ENCODE results near the gene HNRNPUL2.
A peak's percentile ranks its signal among the peaks of the same experiment; 100 is the strongest.

HNRNPUL2 gene

DNA sequence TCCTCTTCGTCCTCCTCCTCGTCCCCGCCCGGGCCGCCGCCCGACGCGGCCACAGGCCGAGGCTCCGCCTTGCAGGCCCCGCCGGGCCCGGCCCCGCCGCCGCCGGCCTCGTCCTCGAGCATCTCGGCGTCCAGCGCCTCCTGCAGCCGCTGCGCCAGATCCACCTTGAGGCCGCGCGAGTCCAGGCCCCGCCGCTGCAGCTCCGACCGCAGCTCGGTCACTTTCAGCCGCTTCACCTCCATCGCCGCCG lies 417 bp downstream of the HNRNPUL2 start:
- no peak for DNase-seq (ENCODE audit: low read depth)

DNA sequence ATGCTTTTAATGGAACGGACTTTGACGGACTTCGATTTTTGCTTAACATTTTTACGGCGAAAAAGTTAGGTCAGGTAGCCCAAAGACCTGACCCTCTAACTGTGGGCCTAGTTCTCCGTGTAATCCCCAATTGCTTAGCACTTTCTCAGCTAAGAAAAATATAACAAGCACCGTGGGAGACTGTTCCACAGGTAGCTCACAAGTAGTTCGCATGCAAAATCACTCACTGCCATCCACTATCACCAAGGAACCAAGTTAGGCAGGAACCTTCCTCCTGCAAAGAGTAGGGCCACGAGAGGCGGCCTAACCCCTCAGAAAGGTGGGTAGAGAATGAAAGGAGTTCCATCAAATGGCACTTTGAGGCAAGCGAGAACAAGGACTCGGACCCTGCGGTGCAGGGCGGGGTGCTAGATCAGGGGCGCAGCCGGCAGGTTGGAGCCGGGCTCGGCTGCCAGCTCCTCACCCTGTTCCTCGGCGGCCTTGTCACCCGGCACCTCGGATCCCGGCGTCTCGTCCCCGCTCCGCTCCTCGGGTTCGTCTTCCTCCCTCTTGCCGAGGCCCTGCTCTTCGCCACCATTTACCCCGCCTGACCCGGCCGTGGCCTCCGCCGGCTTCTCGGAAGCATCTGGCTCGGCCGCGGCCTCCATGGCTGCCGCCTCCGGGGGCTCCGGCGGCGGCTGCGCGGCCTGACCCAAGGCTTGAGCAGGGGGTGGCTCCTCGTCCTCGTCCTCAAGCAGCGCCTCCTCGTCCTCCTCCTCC lies 922 bp downstream of the HNRNPUL2 start:
- no peak for DNase-seq (ENCODE audit: low read depth)

DNA sequence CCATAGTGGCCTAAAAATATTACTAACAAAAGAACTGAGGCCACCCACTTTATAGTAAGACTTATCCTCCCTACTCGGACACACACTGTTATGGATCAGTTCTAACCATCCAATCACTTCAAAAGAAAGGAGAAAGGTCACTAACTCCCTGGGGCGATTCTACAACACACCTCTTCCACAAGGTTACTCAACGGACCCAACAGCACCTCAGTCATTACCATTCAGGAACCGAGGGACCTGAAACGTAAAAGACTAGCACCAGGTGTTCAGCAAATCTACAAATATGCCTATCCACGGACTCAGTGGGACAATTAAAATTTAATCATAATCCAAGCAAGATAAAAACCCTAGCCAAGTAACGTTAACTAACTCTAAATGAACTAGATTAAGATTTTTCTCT lies 1.6 kb downstream of the HNRNPUL2 start:
- DNase-seq (ENCODE audit: low read depth), result no peak

DNA sequence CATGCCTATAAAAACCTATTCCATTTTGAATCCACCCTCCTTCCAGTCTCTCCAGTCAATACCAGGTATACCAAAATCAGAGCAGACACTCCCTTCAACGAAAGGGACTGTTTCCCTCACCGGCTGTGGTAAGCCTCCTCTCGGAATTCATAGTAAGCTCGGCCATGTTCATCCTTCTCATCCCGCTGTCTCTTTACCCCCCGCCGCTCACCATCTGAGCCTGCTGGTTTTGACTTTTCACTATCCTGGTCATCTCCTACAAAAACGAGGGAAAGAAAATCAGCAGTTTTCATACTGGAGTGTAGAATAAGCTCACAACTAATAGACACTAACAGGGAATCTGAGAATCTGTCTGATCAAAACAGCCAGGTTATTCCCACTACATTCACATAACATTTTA lies 3.1 kb downstream of the HNRNPUL2 start:
- no peak for DNase-seq (ENCODE audit: low read depth)

DNA sequence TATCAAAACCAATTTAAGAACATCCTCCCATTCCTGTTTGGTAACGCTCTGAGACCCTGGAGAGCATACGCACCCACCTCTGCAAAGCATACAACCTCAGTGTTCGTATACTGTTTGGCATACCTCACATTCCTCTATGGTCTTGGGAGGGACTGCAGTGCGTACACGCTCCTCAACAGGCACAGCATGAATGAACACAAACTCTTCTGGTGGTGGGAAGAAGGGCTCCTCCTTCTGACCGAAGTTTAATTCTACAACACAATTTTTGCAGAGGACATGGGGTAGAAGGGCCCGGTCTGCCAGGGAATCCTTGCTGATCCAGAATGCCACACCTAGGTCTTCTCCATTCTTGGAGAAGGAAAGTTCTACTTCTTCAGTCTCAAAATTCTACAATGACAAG lies 5.3 kb downstream of the HNRNPUL2 start:
- no peak for DNase-seq (ENCODE audit: low read depth)

DNA sequence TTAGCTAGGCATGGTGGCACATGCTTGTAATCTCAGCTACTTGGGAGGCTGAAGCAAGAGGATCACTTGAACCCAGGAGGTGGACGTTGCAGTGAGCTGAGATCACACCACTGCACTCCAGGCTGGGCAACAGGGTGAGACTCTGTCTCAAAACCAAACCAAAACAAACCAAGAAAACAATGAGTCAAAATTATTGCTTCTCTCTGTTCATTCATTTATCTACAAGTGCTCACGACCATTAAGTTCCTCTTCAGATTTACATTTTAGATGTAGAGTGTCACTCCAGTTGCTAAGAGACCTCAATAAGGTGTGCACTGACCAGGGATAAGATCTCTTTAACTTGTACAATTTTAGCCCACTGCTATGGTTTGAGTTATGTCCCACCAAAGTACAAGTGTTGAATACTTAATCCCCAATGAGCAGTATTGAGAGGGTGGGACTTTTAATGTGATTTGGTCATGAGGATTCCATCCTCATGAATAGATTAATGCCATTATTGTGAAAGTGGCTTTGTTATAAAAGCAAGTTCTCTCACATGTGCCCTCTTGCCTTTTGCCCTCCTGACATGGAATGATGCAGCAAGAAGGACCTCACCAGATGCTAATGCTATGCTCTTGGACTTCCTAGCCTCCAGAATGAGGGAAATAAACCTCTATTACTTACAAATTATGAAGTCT lies 7.8 kb downstream of the HNRNPUL2 start:
- no peak for DNase-seq (ENCODE audit: low read depth)

DNA sequence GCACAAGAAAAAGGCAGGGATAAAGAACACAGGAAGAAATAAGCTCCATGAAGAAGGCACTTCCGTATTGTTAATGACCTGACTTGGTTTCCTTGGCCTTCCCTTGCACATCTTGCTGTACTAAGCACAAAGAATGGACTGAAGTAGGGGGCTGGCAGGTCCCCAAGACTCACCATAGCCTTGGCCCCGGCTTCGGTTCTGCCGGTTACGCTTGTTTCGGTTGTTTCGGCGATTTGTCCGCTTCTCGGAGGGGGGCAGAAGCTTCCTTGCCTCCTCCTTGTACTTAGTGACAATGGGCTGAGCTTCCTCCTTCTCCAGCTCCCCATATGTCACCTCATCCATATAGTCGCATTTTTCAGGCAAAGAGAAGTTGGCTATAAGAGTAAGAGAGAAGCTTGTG lies 10.4 kb downstream of the HNRNPUL2 start:
- DNase-seq (ENCODE audit: low read depth), result no peak

DNA sequence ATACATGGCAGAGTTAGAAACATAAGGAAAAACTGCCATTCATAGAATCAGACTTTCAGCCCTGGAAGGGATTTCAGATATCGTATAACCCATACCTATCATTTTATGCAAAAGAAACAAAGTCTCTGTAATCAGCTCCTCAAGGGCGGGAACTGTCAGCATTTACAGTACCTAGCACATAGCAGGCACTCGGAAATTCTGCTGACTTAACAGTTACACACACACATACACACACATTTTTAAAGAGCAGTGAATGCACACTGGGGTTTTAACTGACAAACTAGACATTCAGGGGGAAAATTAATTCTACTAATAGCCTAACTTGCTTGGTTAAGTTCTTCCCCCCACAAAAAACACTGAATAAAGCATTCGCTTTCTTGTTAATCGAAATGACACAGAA lies 11.1 kb downstream of the HNRNPUL2 start:
- DNase-seq (ENCODE audit: low read depth), result no peak

DNA sequence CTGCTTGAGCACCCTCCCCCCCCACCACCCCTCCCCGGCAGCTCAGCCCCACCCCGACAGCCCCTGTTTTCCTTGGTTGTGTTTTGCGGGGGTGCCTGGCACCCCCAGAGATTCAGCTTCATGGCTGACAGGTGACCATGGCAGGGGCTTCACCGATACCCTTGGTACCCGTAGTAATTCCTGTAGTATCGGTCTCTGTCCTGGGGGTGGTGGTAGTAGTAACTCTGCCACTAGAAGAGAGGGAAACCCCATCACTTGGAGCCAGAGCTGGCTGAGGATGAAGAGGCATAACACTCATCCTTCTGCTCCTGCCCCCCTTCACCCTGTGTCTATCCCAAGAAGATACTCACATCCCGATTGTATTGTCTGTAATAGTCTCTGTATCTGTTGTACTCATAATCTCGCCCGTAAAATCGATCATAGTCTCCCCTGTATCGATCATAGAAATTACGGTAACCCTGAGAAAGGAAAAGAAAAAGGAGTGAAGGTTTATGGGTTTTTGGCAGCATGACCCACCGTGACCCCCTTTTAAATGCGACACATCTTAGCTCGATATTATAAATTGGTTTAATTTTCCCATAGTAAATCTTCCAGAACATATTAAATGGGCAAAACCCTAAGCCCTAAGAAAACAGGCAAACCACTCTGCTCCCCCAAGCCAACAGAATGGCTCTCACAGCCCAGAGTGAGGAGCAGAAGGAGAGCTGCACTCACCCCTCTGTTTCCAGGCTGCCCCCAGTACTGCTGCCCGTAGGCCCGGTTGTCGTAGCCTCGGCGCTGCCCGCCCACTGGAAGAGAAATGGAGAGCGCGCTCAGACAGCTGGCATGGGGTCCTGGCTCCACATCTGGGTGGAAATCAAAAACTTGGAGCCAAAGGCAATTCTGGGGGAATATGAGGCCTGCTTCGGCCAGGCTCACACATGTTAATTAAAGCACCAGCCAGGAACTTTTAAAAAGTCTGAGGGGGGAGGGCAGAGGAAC lies 11.8 kb downstream of the HNRNPUL2 start:
- DNase-seq (ENCODE audit: low read depth), result no peak

DNA sequence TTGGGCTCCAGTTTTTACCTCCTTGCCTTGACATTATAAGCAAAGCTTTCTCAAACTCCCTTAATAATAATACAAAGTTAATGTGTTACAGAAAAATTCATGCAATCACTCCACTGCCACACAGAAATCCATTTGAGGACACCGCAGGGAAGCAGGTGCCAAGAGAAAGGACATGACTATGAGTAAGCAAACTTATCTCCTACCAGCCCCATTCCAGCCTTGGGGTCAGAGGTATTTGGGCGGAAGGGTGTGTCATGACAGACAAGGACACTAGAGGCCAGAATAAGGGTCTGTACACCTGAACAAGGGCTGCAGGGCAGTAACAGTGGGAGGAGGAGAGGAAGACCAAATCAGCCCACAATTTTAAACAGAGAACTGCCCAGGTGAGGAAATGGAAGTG lies 13.9 kb downstream of the HNRNPUL2 start:
- DNase-seq (ENCODE audit: low read depth), result no peak

DNA sequence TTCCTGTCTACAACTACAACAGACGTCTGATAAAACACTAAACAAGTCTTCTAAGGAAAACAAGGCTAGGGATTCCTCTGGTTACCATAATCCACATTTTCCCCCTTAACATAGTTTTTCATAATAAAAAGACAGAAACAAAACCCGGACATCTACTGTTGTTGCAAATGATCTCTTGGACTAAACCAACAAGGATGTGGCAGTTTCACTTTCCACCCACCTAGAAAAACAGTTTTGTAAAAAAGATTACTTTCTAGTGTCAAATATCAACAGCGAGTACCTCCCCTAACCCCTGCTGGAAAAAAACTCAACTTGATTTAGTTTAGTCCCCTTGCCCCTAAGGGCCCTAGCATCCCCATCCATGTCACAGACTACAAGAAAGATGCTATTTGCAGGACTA lies 14.4 kb downstream of the HNRNPUL2 start:
- no peak for DNase-seq (ENCODE audit: low read depth)

DNA sequence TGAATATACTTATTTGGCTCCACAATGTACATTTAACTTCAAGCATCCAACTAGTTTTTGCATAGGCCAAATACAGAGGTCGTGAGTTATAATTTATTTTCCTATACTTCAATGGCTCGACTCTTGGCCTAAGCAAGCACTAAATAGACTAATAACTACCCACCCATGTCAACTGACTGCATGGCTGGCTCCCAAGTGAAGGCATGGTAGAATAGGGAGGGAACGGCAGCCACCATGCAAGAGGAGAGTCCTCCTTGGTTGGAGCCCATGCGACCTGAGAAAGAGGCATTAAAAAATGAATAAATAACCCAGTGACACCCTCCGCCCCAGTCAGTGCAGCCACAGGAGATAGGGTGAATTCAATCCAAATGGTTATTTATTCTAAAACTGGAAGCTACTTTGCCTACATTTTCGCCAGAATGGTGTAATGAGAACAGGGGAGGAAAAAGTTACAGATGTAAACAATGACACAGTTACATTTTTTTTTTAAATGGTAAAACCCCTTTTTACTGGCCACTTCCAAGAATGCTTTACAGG lies 14.9 kb downstream of the HNRNPUL2 start:
- no peak for DNase-seq (ENCODE audit: low read depth)

DNA sequence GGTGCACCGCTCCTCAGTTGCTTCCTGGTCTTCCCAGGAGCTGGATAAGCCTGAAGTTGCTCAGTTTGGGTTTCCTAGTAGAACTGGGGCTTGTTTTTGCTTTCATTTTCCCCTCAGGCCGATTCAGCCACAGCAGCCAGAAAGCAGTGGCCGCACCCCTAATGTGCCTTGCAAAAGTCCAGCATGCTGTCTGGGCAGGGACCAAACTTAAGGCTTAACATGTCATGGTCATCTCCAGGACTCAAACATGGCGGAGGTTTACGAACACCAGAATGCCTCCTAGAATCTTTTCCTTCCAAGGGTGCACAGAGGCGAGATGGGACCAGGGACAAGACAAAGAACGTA lies 17.3 kb downstream of the HNRNPUL2 start:
- no peak for DNase-seq (ENCODE audit: low read depth)

DNA sequence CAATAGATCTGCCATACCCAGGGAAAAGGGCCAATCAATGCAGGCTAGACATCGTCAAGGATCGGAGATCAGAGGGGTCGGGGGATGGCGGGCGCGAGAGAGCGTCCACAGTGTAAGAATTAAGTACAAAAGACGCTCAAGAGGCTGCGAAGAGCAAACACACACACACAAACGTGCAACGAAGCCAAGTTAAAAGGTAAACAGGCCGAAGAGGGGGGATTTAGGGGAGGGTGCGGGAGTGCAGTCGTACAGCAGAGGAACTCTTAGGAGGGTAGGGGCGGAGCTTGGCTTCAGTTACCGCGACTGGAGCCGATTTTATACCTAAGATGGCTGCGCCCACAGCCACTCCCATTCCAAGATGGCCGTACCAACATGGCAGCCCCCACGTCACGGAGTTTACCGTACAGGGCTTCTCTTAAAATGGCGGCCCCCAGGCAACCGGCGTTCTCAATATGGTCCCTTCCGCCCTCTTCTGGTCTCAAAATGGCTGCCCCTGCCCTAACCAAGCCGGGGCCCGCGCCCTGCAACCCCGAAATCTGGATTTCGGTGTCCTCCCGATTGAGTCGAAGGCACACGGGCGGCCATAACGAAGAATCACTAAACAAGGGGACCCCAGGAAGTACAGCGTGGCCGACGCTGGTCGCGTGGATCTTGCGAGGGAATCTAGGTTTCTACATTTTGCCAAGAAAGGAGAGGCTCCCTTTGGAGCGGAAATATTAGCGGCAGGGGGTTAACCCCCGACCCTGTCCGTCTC lies 17.8 kb downstream of the HNRNPUL2 start:
- DNase-seq (ENCODE audit: low read depth), result peak; percentile 91

DNA sequence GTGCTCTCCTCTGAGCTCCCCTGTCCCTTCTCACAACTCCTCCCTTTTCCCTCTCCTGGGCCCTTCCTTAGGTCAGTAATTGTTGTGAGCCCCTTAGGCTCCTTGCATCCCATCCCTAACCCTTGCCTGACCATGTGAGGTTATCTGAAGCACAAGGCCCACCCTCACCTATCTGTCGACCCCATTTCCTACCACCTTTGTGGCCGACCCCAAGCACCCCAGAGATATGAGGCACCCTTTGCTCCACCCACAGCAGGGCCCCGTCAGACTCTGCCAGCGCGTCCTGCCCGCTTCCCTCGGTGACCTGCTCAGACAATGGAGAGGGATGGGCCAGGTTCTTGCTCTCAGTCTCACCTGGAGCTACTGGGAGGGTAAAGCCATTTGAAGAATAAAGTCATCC lies 18.5 kb downstream of the HNRNPUL2 start:
- DNase-seq (ENCODE audit: low read depth), result no peak

DNA sequence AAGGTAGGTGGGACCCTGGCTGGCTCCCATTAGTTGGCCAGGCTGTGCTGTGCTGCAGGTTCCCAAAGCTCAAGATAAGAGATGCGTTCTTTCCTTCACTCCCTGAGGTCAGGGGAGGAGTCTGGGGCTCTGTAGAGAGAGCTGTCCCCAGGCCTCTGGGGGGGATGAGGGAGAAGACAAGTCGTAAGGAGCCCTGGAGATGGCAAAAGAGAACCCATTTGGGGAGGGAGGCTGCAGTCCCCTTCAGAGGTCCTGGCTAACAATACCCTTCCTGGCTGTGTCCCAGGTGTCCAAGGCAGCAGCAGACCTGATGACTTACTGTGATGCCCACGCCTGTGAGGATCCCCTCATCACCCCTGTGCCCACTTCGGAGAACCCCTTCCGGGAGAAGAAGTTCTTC lies 18.9 kb downstream of the HNRNPUL2 start:
- no peak for DNase-seq (ENCODE audit: low read depth)

DNA sequence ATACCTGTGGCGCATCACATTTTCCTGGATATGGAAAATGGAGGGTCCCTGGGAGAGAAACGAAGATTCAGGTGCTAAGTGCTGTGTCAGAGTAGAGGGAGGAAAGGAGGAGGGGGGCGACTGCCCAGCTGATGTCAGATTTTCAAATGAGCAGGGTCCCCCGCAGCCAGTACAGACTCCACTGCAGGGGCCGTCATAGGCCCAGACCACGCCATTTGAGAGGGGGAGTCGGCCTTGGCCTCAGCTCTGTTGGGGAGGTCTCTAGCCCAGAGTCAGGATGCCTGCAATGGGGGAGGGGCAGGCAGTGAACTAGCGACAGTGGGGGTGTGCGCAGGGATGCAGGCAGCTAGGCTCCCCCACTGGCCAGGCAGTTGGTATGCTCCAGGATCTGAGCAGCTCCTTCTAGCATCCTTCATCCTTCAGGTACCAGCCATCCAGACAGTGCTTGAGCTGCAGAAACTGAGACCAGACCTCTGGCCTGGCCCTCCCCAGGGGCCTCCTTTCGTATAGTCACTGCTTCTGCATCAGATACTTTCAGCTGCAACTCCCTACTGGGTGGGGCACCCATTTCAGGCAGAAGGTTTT lies 19.9 kb downstream of the HNRNPUL2 start, which contains the start of the genes BSCL2 and GNG3:
TSS of gene BSCL2 (minus strand) at position 148 of the 585 bp plus-strand sequence. CDS start 229 bp downstream, outside the sequence.
TSS of gene GNG3 (plus strand) at position 400 of the 585 bp plus-strand sequence. CDS start 620 bp downstream, outside the sequence.
- DNase-seq (ENCODE audit: low read depth), result no peak

DNA sequence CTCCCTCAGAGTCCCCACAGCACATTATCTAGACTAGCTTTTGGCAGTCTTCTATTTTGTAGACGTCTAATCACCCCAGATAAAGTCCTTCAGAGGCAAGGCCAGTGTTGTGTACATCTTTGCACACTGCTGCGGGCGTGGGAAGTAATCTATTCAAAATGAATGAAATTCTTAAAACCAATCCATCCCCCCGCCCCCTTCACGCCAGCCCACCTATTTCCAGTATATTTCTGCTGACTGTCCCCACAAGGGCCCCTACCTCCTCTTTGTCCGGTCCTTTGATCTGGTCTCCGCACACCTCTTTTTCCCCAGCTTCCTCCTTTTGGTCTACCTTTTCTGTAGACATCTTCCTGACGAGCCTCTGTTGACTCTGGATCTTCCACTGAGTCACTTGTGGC lies 20.4 kb downstream of the HNRNPUL2 start:
- DNase-seq (ENCODE audit: low read depth), result no peak

DNA sequence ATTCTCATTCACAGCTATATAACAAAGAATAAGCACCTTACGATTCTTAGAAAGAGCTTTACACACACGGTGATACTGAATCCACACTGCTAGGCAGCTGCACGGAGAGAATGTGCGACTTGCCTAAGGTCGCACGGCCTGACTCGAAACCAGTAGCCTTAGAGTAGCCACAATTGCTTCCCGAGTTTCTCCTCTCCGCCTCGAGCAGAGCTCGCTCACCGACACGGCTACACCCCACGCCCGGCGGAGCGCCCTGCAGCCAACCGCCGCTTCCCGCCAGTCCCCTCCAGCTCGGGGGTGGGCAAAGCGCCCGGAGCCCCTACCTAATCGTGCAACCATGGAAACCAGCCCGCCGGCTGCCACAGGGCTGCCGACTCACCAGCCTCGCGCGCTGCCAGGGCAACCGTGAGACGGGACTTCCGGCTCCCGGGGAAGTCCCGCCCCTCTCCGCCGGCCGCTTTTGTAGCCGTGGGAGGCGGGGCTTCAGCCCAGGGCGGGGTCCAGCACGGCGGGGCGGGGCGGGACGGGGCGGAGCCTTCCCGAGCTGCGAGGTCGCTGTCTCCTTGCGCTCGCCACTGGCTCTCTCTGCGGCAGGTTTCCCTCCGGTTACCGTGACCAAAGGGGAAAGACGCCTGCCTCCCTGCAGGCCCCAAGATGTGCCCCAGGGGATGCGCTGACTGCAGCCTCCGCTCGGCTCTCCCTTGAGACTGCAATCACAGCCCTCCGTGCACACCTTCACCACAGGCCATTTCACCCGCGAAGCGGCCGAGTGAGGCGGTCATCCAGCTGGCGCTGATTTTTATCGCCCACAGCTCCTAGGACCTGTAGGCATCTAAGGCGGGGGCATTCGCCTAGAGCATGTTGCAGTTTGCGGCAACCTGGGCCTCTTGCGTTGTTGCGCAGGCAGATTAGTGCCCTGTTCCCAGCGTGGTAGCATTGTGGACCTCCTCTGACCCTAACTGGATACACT lies 21.1 kb downstream of the HNRNPUL2 start:
- peak; percentile 91 for DNase-seq (ENCODE audit: low read depth)

DNA sequence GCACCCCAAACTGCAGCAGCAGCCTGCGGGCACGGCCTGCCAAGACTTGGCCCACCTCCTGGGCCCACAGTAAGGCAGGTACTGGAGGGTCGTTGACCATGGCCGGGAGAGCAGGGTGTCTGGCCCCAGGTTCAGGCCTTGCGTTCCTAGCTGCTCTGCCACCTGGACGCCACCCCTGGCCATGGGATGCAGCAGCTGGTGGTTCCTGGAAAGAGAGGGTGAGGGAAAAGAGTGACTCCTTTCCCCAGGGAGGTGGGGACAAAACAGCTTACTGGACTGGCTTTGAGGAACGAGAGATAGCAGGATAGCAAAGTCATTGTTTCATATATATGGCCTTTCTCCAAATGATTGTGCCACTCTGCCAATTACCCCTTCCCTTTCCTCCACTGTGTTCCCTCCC lies 21.8 kb downstream of the HNRNPUL2 start:
- no peak for DNase-seq (ENCODE audit: low read depth)
